Hepatocyte (in vitro differentiated cells): Measurements from ENCODE around the gene KIF4A. TPM values are rescaled to one million over a fixed set of nuclear protein-coding genes. Genes with fewer than 3 reads are reported as not detected.

Experiments used
- DNase-seq: peaks from one replicate; pipeline ENCODE4 v3.0.0-alpha.2; 2016; ENCODE audit warnings: low spot score
- H2AFZ ChIP-seq: fragments of 200-600 bp; sonication (generic); 2 replicates; pipeline ENCODE4 v1.6.0; 2016; ENCODE audit warnings: antibody characterized with exemption, mild to moderate bottlenecking
- H3K27ac ChIP-seq: fragments of 200-600 bp; sonication (generic); 2 replicates; pipeline ENCODE4 v1.5.1; 2016; ENCODE audit warnings: mild to moderate bottlenecking
- H3K27me3 ChIP-seq: fragments of 200-600 bp; sonication (generic); 2 replicates; pipeline ENCODE4 v1.6.1; 2016
- H3K36me3 ChIP-seq: fragments of 200-600 bp; sonication (generic); replicated peaks from 2 replicates; pipeline ENCODE4 v1.5.1; 2016; ENCODE audit warnings: low read depth; ENCODE audit not compliant: insufficient read depth
- H3K4me1 ChIP-seq: fragments of 200-600 bp; sonication (generic); 2 replicates; pipeline ENCODE4 v1.5.1; 2016; ENCODE audit warnings: mild to moderate bottlenecking, moderate library complexity; ENCODE audit not compliant: insufficient read depth
- H3K4me2 ChIP-seq: fragments of 200-600 bp; sonication (generic); 2 replicates; pipeline ENCODE4 v1.6.0; 2016
- H3K4me3 ChIP-seq: fragments of 200-600 bp; sonication (generic); 2 replicates; pipeline ENCODE4 v1.5.1; 2016; ENCODE audit warnings: mild to moderate bottlenecking
- H3K79me2 ChIP-seq: fragments of 200-600 bp; sonication (generic); 2 replicates; pipeline ENCODE4 v1.6.0; 2017; ENCODE audit warnings: mild to moderate bottlenecking
- H3K9me2 ChIP-seq: fragments of 200-600 bp; sonication (generic); replicated peaks from 2 replicates; pipeline ENCODE4 v1.6.0; 2017; ENCODE audit warnings: mild to moderate bottlenecking; ENCODE audit not compliant: insufficient read depth
- H3K9me3 ChIP-seq: fragments of 200-600 bp; sonication (generic); 2 replicates; pipeline ENCODE4 v1.5.1; 2016; ENCODE audit warnings: low read depth, mild to moderate bottlenecking
- H4K20me1 ChIP-seq: fragments of 200-600 bp; sonication (generic); 2 replicates; pipeline ENCODE4 v1.6.0; 2016; ENCODE audit warnings: mild to moderate bottlenecking; ENCODE audit not compliant: insufficient read depth, poor library complexity, severe bottlenecking
- EZH2 ChIP-seq: fragments of 200-600 bp; sonication (generic); IDR thresholded peaks from 2 replicates; pipeline ENCODE4 v1.6.1; 2016; ENCODE audit warnings: antibody characterized with exemption, mild to moderate bottlenecking, borderline replicate concordance
- EZH2phosphoT487 ChIP-seq: fragments of 200-600 bp; sonication (generic); IDR thresholded peaks from one replicate; pipeline ENCODE4 v1.6.1; 2018; ENCODE audit warnings: antibody characterized with exemption, mild to moderate bottlenecking, low read depth, moderate library complexity; ENCODE audit not compliant: unreplicated experiment, severe bottlenecking
- WGBS: methylation state at CpG from one replicate; pipeline ENCODE4 v1.1.6; 2016; ENCODE audit warnings: low lambda C conversion rate; ENCODE audit errors: missing lambda C conversion rate; 5-methylcytosine and 5-hydroxymethylcytosine counted together
- polyA plus RNA-seq: library from polyadenylated mRNA; unstranded; fragments of >200 nt; fragmentation: Nextera tagmentation; extraction: Ambion mirVana; gene quantifications from 2 replicates; pipeline ENCODE4 v1.2.1, GENCODE V29; 2016
- total RNA-seq: library from RNA; depleted of rRNA; stranded (reverse); fragments of >200 nt; gene quantifications from 2 replicates; pipeline ENCODE4 v1.2.3, GENCODE V29; 2014
- TF ChIP-seq, protein P1 (sequence below): fragments of 200-600 bp; sonication (generic); IDR thresholded peaks from 2 replicates; pipeline ENCODE4 v1.5.1; 2016; ENCODE audit warnings: antibody characterized with exemption, mild to moderate bottlenecking; ENCODE audit not compliant: poor library complexity

The KIF4A gene
- total and polyA plus RNA-seq, 2 experiments from 2014 or later = 4.2 to 6.4 TPM

- H3K4me2 ChIP-seq = no peak overlapping the region
- no peak overlapping the region for H3K4me3 ChIP-seq
- no peaks in the 10 kb centered on the region for H3K9me3 ChIP-seq
- no peaks in the 10 kb centered on the region for H4K20me1 ChIP-seq
- no peak overlapping the region for H2AFZ ChIP-seq
- H3K9me2 ChIP-seq = no peaks in the 10 kb centered on the region
- no peaks in the 10 kb centered on the region for H3K36me3 ChIP-seq
- no peaks in the 10 kb centered on the region for H3K27me3 ChIP-seq
- WGBS = 57% methylated on average over 5 of the region's 5 CpGs
- no peaks in the 10 kb centered on the region for H3K79me2 ChIP-seq
- H3K27ac ChIP-seq = peak overlapping the region; percentile 78
- TF ChIP-seq EZH2 (no peak), EZH2phosphoT487 (no peak)
- TF ChIP-seq, protein P1, sequence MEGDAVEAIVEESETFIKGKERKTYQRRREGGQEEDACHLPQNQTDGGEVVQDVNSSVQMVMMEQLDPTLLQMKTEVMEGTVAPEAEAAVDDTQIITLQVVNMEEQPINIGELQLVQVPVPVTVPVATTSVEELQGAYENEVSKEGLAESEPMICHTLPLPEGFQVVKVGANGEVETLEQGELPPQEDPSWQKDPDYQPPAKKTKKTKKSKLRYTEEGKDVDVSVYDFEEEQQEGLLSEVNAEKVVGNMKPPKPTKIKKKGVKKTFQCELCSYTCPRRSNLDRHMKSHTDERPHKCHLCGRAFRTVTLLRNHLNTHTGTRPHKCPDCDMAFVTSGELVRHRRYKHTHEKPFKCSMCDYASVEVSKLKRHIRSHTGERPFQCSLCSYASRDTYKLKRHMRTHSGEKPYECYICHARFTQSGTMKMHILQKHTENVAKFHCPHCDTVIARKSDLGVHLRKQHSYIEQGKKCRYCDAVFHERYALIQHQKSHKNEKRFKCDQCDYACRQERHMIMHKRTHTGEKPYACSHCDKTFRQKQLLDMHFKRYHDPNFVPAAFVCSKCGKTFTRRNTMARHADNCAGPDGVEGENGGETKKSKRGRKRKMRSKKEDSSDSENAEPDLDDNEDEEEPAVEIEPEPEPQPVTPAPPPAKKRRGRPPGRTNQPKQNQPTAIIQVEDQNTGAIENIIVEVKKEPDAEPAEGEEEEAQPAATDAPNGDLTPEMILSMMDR = no peak
- DNase-seq = peak; percentile 37
- peaks cover 14% of the 10 kb centered on the region for H3K4me1 ChIP-seq
Measured at GRCh38 chrX:70257423-70258288, 32.2 kb upstream of the KIF4A start.

DNA sequence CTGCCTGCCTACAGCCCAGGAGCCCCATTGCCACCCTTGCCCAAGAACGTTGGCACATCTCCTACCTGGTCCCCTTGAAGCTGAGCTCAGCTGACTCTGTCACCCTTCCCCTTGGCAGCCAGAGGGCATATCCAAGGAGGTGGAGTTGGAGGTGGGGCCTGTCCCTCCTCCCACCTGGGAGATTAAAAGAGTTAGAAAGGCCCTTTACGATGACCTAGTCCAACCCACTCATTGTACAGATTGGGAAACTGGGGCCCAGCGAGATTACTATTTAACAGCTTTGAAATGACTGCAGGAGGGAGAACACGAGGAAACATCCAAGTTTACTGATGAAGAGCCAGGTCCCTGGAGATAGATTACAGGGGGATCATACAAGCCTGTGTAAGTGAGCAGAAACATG lies 29.8 kb upstream of the KIF4A start, which contains the start of gene P2RY4:
P2RY4 (minus strand) TSS at position 101 of the 400 bp plus-strand sequence. CDS start 580 bp downstream, outside the sequence.
- Histone ChIP-seq H3K36me3 (no peaks in the 10 kb centered on the region), H3K27me3 (no peaks in the 10 kb centered on the region), H3K27ac (no peak within 1 kb of the TSS), H3K4me1 (peaks cover 10% of the 10 kb centered on the region), H2AFZ (no peak within 1 kb of the TSS), H3K9me2 (no peaks in the 10 kb centered on the region), H4K20me1 (no peaks in the 10 kb centered on the region), H3K9me3 (no peaks in the 10 kb centered on the region), H3K4me2 (no peak within 1 kb of the TSS), H3K4me3 (no peak within 1 kb of the TSS), H3K79me2 (no peaks in the 10 kb centered on the region)
- 61% methylated on average over 4 of the region's 4 CpGs for WGBS
- DNase-seq = no peak
- TF ChIP-seq, protein P1 = no peak
- TF ChIP-seq EZH2phosphoT487 (no peak), EZH2 (no peak)

DNA sequence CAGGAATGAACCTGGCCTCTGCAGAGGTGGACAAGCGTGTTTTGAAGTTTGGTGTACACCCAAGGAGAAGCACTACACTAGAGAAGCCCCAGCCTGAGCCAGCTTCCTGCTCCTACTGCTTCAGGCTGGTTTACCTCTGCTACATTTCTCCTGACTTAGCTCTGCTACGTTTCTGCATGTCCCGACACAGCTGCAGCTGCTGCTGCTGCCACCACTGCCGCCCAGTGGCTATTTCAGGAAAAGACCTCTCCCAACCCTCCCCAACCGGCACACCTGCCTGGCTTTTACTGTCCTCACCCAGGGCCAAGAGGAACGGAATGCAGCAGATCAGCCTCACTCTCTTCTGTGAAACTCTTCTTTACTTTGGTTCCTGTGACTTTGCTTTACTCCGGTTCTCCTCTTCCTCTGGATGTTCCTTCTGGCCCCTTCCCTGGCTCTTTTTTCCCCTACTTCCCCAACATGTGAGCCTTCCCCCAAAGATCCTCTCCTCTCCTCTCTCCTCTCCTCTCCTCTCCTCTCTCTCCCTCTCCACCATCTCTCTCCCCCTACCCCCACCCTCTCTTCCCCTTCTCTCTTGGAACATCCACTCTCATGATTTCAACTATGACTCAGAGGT lies 26.8 kb upstream of the KIF4A start:
- Histone ChIP-seq H3K27me3 (no peaks in the 10 kb centered on the region), H3K4me1 (peaks cover 3% of the 10 kb centered on the region), H3K4me3 (no peak overlapping the region), H3K9me2 (no peaks in the 10 kb centered on the region), H4K20me1 (no peaks in the 10 kb centered on the region), H2AFZ (no peak overlapping the region), H3K79me2 (no peaks in the 10 kb centered on the region), H3K36me3 (no peaks in the 10 kb centered on the region), H3K27ac (no peak overlapping the region), H3K4me2 (no peak overlapping the region), H3K9me3 (no peaks in the 10 kb centered on the region)
- TF ChIP-seq, protein P1 = peak; percentile 54
- no peak for TF ChIP-seq EZH2phosphoT487
- TF ChIP-seq EZH2 = no peak
- WGBS = 24% methylated on average over 7 of the region's 7 CpGs
- DNase-seq = peak; percentile 73
